ENCODE measurements around the gene ISL2.

ISL2 gene

GRCh38 chr15:76342058-76342381, 5.4 kb downstream of the ISL2 start:
- DNase-seq (ENCODE audit: low spot score), result no peak

- DNase-seq (ENCODE audit: low spot score), result no peak
Measured at GRCh38 chr15:76342382-76343201, 6.0 kb downstream of the ISL2 start.

GRCh38 chr15:76343313-76343996, 6.9 kb downstream of the ISL2 start:
- no peak for DNase-seq (ENCODE audit: low spot score)

GRCh38 chr15:76344893-76345582, 8.5 kb downstream of the ISL2 start:
- DNase-seq (ENCODE audit: low spot score), result no peak

- DNase-seq (ENCODE audit: low spot score), result no peak
Measured at GRCh38 chr15:76345583-76345879, 9.0 kb downstream of the ISL2 start.

- no peak for DNase-seq (ENCODE audit: low spot score)
Measured at GRCh38 chr15:76345880-76346668, 9.5 kb downstream of the ISL2 start.

GRCh38 chr15:76346669-76347481, 10.3 kb downstream of the ISL2 start:
- no peak for DNase-seq (ENCODE audit: low spot score)

GRCh38 chr15:76347482-76348055, 11.0 kb downstream of the ISL2 start:
- no peak for DNase-seq (ENCODE audit: low spot score)

- no peak for DNase-seq (ENCODE audit: low spot score)
Measured at GRCh38 chr15:76349301-76350070, 12.9 kb downstream of the ISL2 start.

GRCh38 chr15:76353023-76353577, 16.5 kb downstream of the ISL2 start:
- DNase-seq (ENCODE audit: low spot score), result no peak

GRCh38 chr15:76353903-76354302, 17.3 kb downstream of the ISL2 start:
- no peak for DNase-seq (ENCODE audit: low spot score)

- no peak for DNase-seq (ENCODE audit: low spot score)
Measured at GRCh38 chr15:76354823-76355440, 18.4 kb downstream of the ISL2 start.

- DNase-seq (ENCODE audit: low spot score), result no peak
Measured at GRCh38 chr15:76358453-76358852, 21.9 kb downstream of the ISL2 start.

- DNase-seq (ENCODE audit: low spot score), result no peak
Measured at GRCh38 chr15:76359152-76359551, 22.6 kb downstream of the ISL2 start.

GRCh38 chr15:76360416-76360815, 23.8 kb downstream of the ISL2 start:
- no peak for DNase-seq (ENCODE audit: low spot score)

- no peak for DNase-seq (ENCODE audit: low spot score)
Measured at GRCh38 chr15:76363251-76363650, 26.7 kb downstream of the ISL2 start.

- no peak for DNase-seq (ENCODE audit: low spot score)
Measured at GRCh38 chr15:76366714-76367113, 30.1 kb downstream of the ISL2 start.

GRCh38 chr15:76368122-76368621, 31.6 kb downstream of the ISL2 start:
- no peak for DNase-seq (ENCODE audit: low spot score)

GRCh38 chr15:76376029-76376428, 39.5 kb downstream of the ISL2 start:
- no peak for DNase-seq (ENCODE audit: low spot score)
